Thymus (tissue), 11 donors: Measurements from ENCODE around the gene LGALS7. TPM values are rescaled to one million over a fixed set of nuclear protein-coding genes. Genes with fewer than 3 reads are reported as not detected.
"Not testable (repeated sequence)": the region's sequence is repeated elsewhere in the genome, so short reads cannot be mapped to it uniquely, and the experiment has no call there.

ENCODE experiments used
- DNase-seq, 9 donors: peaks; one replicate each; pipeline ENCODE4 v3.0.0-alpha.2; 2013; ENCODE audit warnings: low spot score in 9 of 9, low read depth in 6 of 9, missing footprints in 1 of 9
- H3K27ac ChIP-seq, 2 donors: one replicate each; pipeline ENCODE4 v1.5.1; 2013; ENCODE audit warnings: control low read depth in 1 of 2, low read depth in 1 of 2, low read length in 1 of 2, mild to moderate bottlenecking in 1 of 2, moderate library complexity in 1 of 2
- H3K27me3 ChIP-seq, 2 donors: one replicate each; pipeline ENCODE4 v1.5.1; 2013; ENCODE audit warnings: low read length in 1 of 2; ENCODE audit not compliant: control insufficient read depth in 2 of 2, insufficient read depth in 1 of 2
- H3K36me3 ChIP-seq, 2 donors: one replicate each; pipeline ENCODE4 v1.5.1; 2013; ENCODE audit warnings: low read length in 1 of 2, mild to moderate bottlenecking in 1 of 2, moderate library complexity in 1 of 2; ENCODE audit not compliant: control insufficient read depth in 2 of 2, insufficient read depth in 2 of 2
- H3K4me1 ChIP-seq, 2 donors: one replicate each; pipeline ENCODE4 v1.5.1; 2013; ENCODE audit warnings: low read length in 2 of 2; ENCODE audit not compliant: control insufficient read depth in 2 of 2, insufficient read depth in 2 of 2
- H3K4me3 ChIP-seq, 2 donors: one replicate each; pipeline ENCODE4 v1.5.1; 2013; ENCODE audit warnings: low read length in 2 of 2, control low read depth in 1 of 2, mild to moderate bottlenecking in 1 of 2
- H3K9me3 ChIP-seq, 2 donors: one replicate each; pipeline ENCODE4 v1.5.1; 2013; ENCODE audit warnings: low read length in 1 of 2, mild to moderate bottlenecking in 1 of 2; ENCODE audit not compliant: control insufficient read depth in 2 of 2, insufficient read depth in 1 of 2
- WGBS: extraction: QIAGEN DNeasy Blood & Tissue Kit; methylation state at CpG from one replicate; pipeline ENCODE4 v1.1.7; 2013; 5-methylcytosine and 5-hydroxymethylcytosine counted together
- polyA plus RNA-seq: library from polyadenylated mRNA; stranded (reverse); fragments of 200-250 nt; gene quantifications from one replicate; pipeline ENCODE4 v1.2.3, GENCODE V29; 2013
- total RNA-seq: library from RNA; stranded (reverse); fragments of 120-200 nt; gene quantifications from one replicate; pipeline ENCODE4 v1.2.4, GENCODE V29; 2013
- donor health status: healthy.

LGALS7 gene
- total and polyA plus RNA-seq, 2 donors = 7.0 to 129 TPM

- no peaks in the 10 kb centered on the region for H3K9me3 ChIP-seq
- WGBS = 97% methylated on average over 6 of the region's 6 CpGs
- no peak overlapping the region for H3K27ac ChIP-seq
- H3K36me3 ChIP-seq = peaks cover 14 to 30% of the 10 kb centered on the region in 2 donors
- H3K4me3 ChIP-seq = no peak overlapping the region
- no peaks in the 10 kb centered on the region for H3K4me1 ChIP-seq
- no peaks in the 10 kb centered on the region for H3K27me3 ChIP-seq
- DNase-seq = no peak
Observed at GRCh38 chr19:38813323-38813722, 40.0 kb upstream of the LGALS7 start.

- no peaks in the 10 kb centered on the region for H3K4me1 ChIP-seq
- no peak within 1 kb of the TSS for H3K27ac ChIP-seq
- H3K36me3 ChIP-seq = peaks cover 14 to 27% of the 10 kb centered on the region in 2 donors
- no peak for DNase-seq
- no peaks in the 10 kb centered on the region for H3K9me3 ChIP-seq
- 92% methylated on average over 15 of the region's 15 CpGs for WGBS
- H3K4me3 ChIP-seq = no peak within 1 kb of the TSS
- H3K27me3 ChIP-seq = no peaks in the 10 kb centered on the region
Observed at GRCh38 chr19:38812841-38813320, 39.6 kb upstream of the LGALS7 start, which contains the start of gene LGALS4. Gene LGALS4 (minus strand): TSS chr19:38812945. CDS start chr19:38812886, 59 bp downstream.

GRCh38 chr19:38812009-38812840 is 38.9 kb upstream of the LGALS7 start:
- H3K4me1 ChIP-seq = no peaks in the 10 kb centered on the region
- peaks cover 14 to 25% of the 10 kb centered on the region in 2 donors for H3K36me3 ChIP-seq
- no peaks in the 10 kb centered on the region for H3K9me3 ChIP-seq
- DNase-seq = no peak
- H3K27me3 ChIP-seq = no peaks in the 10 kb centered on the region
- 94% methylated on average over 18 of the region's 18 CpGs for WGBS
- H3K4me3 ChIP-seq = no peak overlapping the region
- H3K27ac ChIP-seq = no peak overlapping the region

- H3K27ac ChIP-seq = no peak overlapping the region
- H3K36me3 ChIP-seq = peaks cover 0 to under 1% of the 10 kb centered on the region in 2 donors
- H3K4me1 ChIP-seq = no peaks in the 10 kb centered on the region
- WGBS = 98% methylated on average over 8 of the region's 8 CpGs
- H3K4me3 ChIP-seq = no peak overlapping the region
- no peak for DNase-seq
- no peaks in the 10 kb centered on the region for H3K27me3 ChIP-seq
- H3K9me3 ChIP-seq = no peaks in the 10 kb centered on the region
Observed at GRCh38 chr19:38809592-38810252, 36.4 kb upstream of the LGALS7 start.

- DNase-seq = no peak
- Histone ChIP-seq H3K27ac (no peak overlapping the region), H3K36me3 (no peaks in the 10 kb centered on the region), H3K4me1 (no peaks in the 10 kb centered on the region), H3K27me3 (no peaks in the 10 kb centered on the region), H3K9me3 (no peaks in the 10 kb centered on the region), H3K4me3 (no peak overlapping the region)
- 97% methylated on average over 17 of the region's 17 CpGs for WGBS
Observed at GRCh38 chr19:38808741-38809140, 35.4 kb upstream of the LGALS7 start.

DNA sequence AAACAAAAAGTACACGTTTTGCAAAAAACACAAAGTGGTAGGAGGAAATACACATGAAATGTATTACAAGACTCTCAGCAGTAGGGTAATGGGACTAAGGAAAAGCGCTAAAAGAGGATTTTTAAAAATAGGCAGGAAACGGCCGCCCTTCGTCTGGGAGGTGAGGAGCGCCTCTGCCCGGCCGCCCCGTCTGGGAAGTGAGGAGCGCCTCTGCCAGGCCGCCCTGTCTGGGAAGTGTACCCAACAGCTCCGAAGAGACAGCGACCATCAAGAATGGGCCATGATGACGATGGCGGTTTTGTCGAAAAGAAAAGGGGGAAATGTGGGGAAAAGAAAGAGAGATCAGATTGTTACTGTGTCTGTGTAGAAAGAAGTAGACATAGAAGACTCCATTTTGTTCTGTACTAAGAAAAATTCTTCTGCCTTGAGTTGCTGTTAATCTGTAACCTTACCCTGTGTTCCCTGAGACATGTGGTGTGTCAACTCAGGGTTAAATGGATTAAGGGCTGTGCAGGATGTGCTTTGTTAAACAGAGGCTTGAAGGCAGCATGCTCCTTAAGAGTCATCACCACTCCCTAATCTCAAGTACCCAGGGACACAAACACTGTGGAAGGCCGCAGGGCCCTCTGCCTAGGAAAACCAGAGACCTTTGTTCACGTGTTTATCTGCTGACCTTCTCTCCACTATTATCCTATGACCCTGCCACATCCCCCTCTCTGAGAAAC is 34.2 kb upstream of the LGALS7 start:
- H3K27ac ChIP-seq = not testable (repeated sequence)

GRCh38 chr19:38806371-38806770 is 33.1 kb upstream of the LGALS7 start:
- Histone ChIP-seq H3K36me3 (no peaks in the 10 kb centered on the region), H3K4me3 (no peak overlapping the region), H3K4me1 (no peaks in the 10 kb centered on the region), H3K27me3 (no peaks in the 10 kb centered on the region), H3K27ac (no peak overlapping the region), H3K9me3 (no peaks in the 10 kb centered on the region)
- DNase-seq = no peak
- WGBS = 95% methylated on average over 6 of the region's 6 CpGs

More for the DNA sequence above, 34.2 kb upstream of the LGALS7 start:
- WGBS = 86% methylated on average over 13 of the region's 18 CpGs
- DNase-seq, H3K4me1 ChIP-seq, H3K4me3 ChIP-seq, H3K9me3 ChIP-seq, H3K27me3 ChIP-seq, H3K36me3 ChIP-seq: not testable (repeated sequence)

DNA sequence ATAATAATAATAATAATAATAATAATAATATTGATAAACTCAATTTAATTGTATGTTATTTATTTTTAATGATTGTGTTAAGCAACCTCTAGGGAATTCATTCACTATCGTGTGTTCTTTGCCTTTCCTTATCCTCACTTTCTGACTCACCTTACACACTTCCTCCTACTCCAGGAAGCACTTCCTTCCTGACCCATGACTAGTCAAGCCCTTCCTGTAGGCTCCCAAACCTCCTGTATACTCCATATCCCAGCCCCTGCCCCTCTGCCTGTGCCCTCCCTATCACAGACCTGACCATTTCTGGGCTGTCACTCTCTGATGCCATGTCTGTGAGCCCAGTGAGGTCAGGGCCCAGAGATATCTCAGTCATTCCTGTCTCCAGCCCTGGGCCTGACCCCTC is 31.9 kb upstream of the LGALS7 start:
- DNase-seq = no peak
- 98% methylated on average over 1 of the region's 1 CpG for WGBS
- Histone ChIP-seq H3K9me3 (no peaks in the 10 kb centered on the region), H3K36me3 (no peaks in the 10 kb centered on the region), H3K4me1 (no peaks in the 10 kb centered on the region), H3K27ac (no peak overlapping the region), H3K4me3 (no peak overlapping the region), H3K27me3 (no peaks in the 10 kb centered on the region)

- Histone ChIP-seq H3K4me1 (no peaks in the 10 kb centered on the region), H3K27ac (no peak overlapping the region)
Observed at GRCh38 chr19:38803543-38803942, 30.2 kb upstream of the LGALS7 start.

More at GRCh38 chr19:38803543-38803942, 30.2 kb upstream of the LGALS7 start:
- Histone ChIP-seq H3K27me3 (no peaks in the 10 kb centered on the region), H3K4me3 (no peak overlapping the region), H3K36me3 (no peaks in the 10 kb centered on the region), H3K9me3 (no peaks in the 10 kb centered on the region)
- 95% methylated on average over 10 of the region's 10 CpGs for WGBS
- no peak for DNase-seq
